NT2/D1 (cell line): Measurements from ENCODE around the gene CDH4.

Experiments used
- SUZ12 ChIP-seq: IDR thresholded peaks from 2 replicates; pipeline ENCODE4 v1.6.1; 2011; ENCODE audit not compliant: insufficient read length, insufficient read depth; ENCODE audit errors: extremely low read depth
- YY1 ChIP-seq: IDR thresholded peaks from 2 replicates; pipeline ENCODE4 v1.6.1; 2011; ENCODE audit not compliant: insufficient read length, insufficient read depth
- ZNF274 ChIP-seq: IDR thresholded peaks from 2 replicates; pipeline ENCODE4 v1.6.1; 2011; ENCODE audit warnings: mild to moderate bottlenecking, low read depth, low read length

- no peak for TF ChIP-seq ZNF274
- TF ChIP-seq YY1, result no peak
- no peak for TF ChIP-seq SUZ12
These were observed 183.2 kb downstream of the CDH4 start for GRCh38 chr20:61435184-61435822.
